Peyer's patch (tissue), 4 donors: ENCODE measurements around the gene DISP3. TPM values are rescaled to one million over a fixed set of nuclear protein-coding genes. Genes with fewer than 3 reads are reported as not detected.
A peak's percentile ranks its signal among the peaks of the same experiment; 100 is the strongest.

Source experiments
- DNase-seq, 3 donors: peaks; one replicate each; pipeline ENCODE4 v3.0.0-alpha.2; 2017 to 2019
- H3K27ac ChIP-seq, 4 donors: fragments of 200-600 bp; sonication (generic); one replicate each; pipeline ENCODE4 v1.5.1; 2016 to 2019
- H3K27me3 ChIP-seq, 2 donors: fragments of 200-600 bp; sonication (generic); one replicate each; pipeline ENCODE4 v1.5.1; 2019
- H3K36me3 ChIP-seq, 3 donors: fragments of 200-600 bp; sonication (generic); one replicate each; pipeline ENCODE4 v1.5.1; 2016 to 2019
- H3K4me1 ChIP-seq, 4 donors: fragments of 200-600 bp; sonication (generic); one replicate each; pipeline ENCODE4 v1.5.1; 2016 to 2019
- H3K4me3 ChIP-seq, 4 donors: fragments of 200-600 bp; sonication (generic); 1 replicate in 3 of 4; 2 replicates in 1 of 4; pipeline ENCODE4 v1.5.1; 2016 to 2019; ENCODE audit warnings: mild to moderate bottlenecking in 1 of 4
- H3K9me3 ChIP-seq, 4 donors: fragments of 200-600 bp; sonication (generic); one replicate each; pipeline ENCODE4 v1.5.1; 2016 to 2019; ENCODE audit warnings: mild to moderate bottlenecking in 1 of 4
- CTCF ChIP-seq, 6 experiments: fragments of 450-650 bp in 4 of 6; fragments of 200-600 bp in 2 of 6; sonication (generic) in 1 of 6; IDR thresholded peaks; one replicate each; pipeline ENCODE4 v1.5.1; 2017 to 2019; ENCODE audit warnings: antibody characterized with exemption in 6 of 6, mild to moderate bottlenecking in 3 of 6, moderate library complexity in 1 of 6
- POLR2A ChIP-seq, 2 donors: fragments of 450-650 bp; IDR thresholded peaks; one replicate each; pipeline ENCODE4 v1.5.1; 2017; ENCODE audit warnings: antibody characterized with exemption in 2 of 2, mild to moderate bottlenecking in 2 of 2, moderate library complexity in 2 of 2
- total RNA-seq, 4 donors: library from RNA; depleted of rRNA; stranded (reverse); fragments of >200 nt; gene quantifications; one replicate each; pipeline ENCODE4 v1.1.0, GENCODE V29; 2016

DISP3 gene
- total RNA-seq, 4 donors from 2014 or later: 0.54 to 2.4 (median 1.8) TPM; not detected in 1

GRCh38 chr1:11536573-11537379 lies 57.8 kb downstream of the DISP3 start:
- no peak for DNase-seq
- H3K4me3 ChIP-seq: no peak overlapping the region
- no peaks in the 10 kb centered on the region for H3K27me3 ChIP-seq
- H3K9me3 ChIP-seq: no peaks in the 10 kb centered on the region
- no peaks in the 10 kb centered on the region for H3K36me3 ChIP-seq
- H3K27ac ChIP-seq: no peak overlapping the region
- TF ChIP-seq CTCF (IDR thresholded peaks at IDR 0.05) (no peak), POLR2A (IDR thresholded peaks at IDR 0.05) (no peak)
- no peaks in the 10 kb centered on the region for H3K4me1 ChIP-seq

GRCh38 chr1:11537380-11537764 lies 58.4 kb downstream of the DISP3 start:
- DNase-seq: no peak
- H3K4me3 ChIP-seq: no peak overlapping the region
- H3K9me3 ChIP-seq: no peaks in the 10 kb centered on the region
- no peaks in the 10 kb centered on the region for H3K4me1 ChIP-seq
- no peaks in the 10 kb centered on the region for H3K36me3 ChIP-seq
- H3K27ac ChIP-seq: no peak overlapping the region
- TF ChIP-seq POLR2A (IDR thresholded peaks at IDR 0.05) (no peak), CTCF (IDR thresholded peaks at IDR 0.05) (no peak)
- H3K27me3 ChIP-seq: no peaks in the 10 kb centered on the region

- Histone ChIP-seq H3K4me1 (no peaks in the 10 kb centered on the region), H3K4me3 (no peak overlapping the region), H3K36me3 (no peaks in the 10 kb centered on the region), H3K9me3 (no peaks in the 10 kb centered on the region), H3K27ac (no peak overlapping the region), H3K27me3 (no peaks in the 10 kb centered on the region)
- DNase-seq: no peak
- no peak for TF ChIP-seq CTCF (IDR thresholded peaks at IDR 0.05)
- no peak for TF ChIP-seq POLR2A (IDR thresholded peaks at IDR 0.05)
Measured at GRCh38 chr1:11537854-11538591, 59.1 kb downstream of the DISP3 start.

GRCh38 chr1:11538886-11539285 lies 59.9 kb downstream of the DISP3 start:
- no peaks in the 10 kb centered on the region for H3K36me3 ChIP-seq
- no peaks in the 10 kb centered on the region for H3K27me3 ChIP-seq
- no peak for TF ChIP-seq CTCF (IDR thresholded peaks at IDR 0.05)
- no peak for TF ChIP-seq POLR2A (IDR thresholded peaks at IDR 0.05)
- DNase-seq: no peak
- no peaks in the 10 kb centered on the region for H3K4me1 ChIP-seq
- H3K27ac ChIP-seq: no peak overlapping the region
- no peak overlapping the region for H3K4me3 ChIP-seq
- no peaks in the 10 kb centered on the region for H3K9me3 ChIP-seq

GRCh38 chr1:11539850-11540772 lies 61.2 kb downstream of the DISP3 start:
- no peak overlapping the region for H3K4me3 ChIP-seq
- H3K9me3 ChIP-seq: no peaks in the 10 kb centered on the region
- H3K27ac ChIP-seq: no peak overlapping the region
- TF ChIP-seq CTCF (IDR thresholded peaks at IDR 0.05) (no peak), POLR2A (IDR thresholded peaks at IDR 0.05) (no peak)
- no peaks in the 10 kb centered on the region for H3K27me3 ChIP-seq
- no peaks in the 10 kb centered on the region for H3K36me3 ChIP-seq
- peak in 1 of 3 donors; percentile 39 for DNase-seq
- no peaks in the 10 kb centered on the region for H3K4me1 ChIP-seq
